Transverse colon (tissue), 4 donors: ENCODE measurements around the gene NUTM2E.
"Not testable (repeated sequence)": the region's sequence is repeated elsewhere in the genome, so short reads cannot be mapped to it uniquely, and the experiment has no call there.

Experiments used
- EP300 ChIP-seq: sonication (generic); formaldehyde crosslinking; IDR thresholded peaks from one replicate; pipeline ENCODE4 v1.6.1; 2017; ENCODE audit warnings: antibody characterized with exemption, low read depth
- POLR2A ChIP-seq: fragments of 450-650 bp; IDR thresholded peaks from one replicate; pipeline ENCODE4 v1.6.1; 2016; ENCODE audit warnings: antibody characterized with exemption, mild to moderate bottlenecking, moderate library complexity
- POLR2AphosphoS5 ChIP-seq, 3 donors: sonication (generic); formaldehyde crosslinking; IDR thresholded peaks; one replicate each; pipeline ENCODE4 v1.6.1; 2016; ENCODE audit warnings: antibody characterized with exemption in 3 of 3
- TF ChIP-seq, protein P1 (sequence below), 5 experiments: fragments of 200-600 bp in 3 of 5; fragments of 450-650 bp in 2 of 5; sonication (generic) in 3 of 5; IDR thresholded peaks; 1 replicate in 2 of 5; 2 replicates in 3 of 5; pipeline ENCODE4 v1.5.1; 2016 to 2017; ENCODE audit warnings: antibody characterized with exemption in 5 of 5, inconsistent platforms in 3 of 5, mild to moderate bottlenecking in 2 of 5, moderate library complexity in 1 of 5

GRCh38 chr10:79781584-79781983 lies 45.0 kb upstream of the NUTM2E start:
- TF ChIP-seq, protein P1, sequence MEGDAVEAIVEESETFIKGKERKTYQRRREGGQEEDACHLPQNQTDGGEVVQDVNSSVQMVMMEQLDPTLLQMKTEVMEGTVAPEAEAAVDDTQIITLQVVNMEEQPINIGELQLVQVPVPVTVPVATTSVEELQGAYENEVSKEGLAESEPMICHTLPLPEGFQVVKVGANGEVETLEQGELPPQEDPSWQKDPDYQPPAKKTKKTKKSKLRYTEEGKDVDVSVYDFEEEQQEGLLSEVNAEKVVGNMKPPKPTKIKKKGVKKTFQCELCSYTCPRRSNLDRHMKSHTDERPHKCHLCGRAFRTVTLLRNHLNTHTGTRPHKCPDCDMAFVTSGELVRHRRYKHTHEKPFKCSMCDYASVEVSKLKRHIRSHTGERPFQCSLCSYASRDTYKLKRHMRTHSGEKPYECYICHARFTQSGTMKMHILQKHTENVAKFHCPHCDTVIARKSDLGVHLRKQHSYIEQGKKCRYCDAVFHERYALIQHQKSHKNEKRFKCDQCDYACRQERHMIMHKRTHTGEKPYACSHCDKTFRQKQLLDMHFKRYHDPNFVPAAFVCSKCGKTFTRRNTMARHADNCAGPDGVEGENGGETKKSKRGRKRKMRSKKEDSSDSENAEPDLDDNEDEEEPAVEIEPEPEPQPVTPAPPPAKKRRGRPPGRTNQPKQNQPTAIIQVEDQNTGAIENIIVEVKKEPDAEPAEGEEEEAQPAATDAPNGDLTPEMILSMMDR (IDR thresholded peaks at IDR 0.05): not testable (repeated sequence)
- TF ChIP-seq POLR2AphosphoS5 (IDR thresholded peaks at IDR 0.05); EP300; POLR2A: not testable (repeated sequence)
